OCI-LY3 (cell line): Measurements from ENCODE around the gene SPATA24.

Experiments used
- CTCF ChIP-seq: fragments of 200-600, 300-600 bp; sonication (generic); IDR thresholded peaks from 2 replicates; pipeline ENCODE4 v1.5.1; 2014; ENCODE audit warnings: antibody characterized with exemption, low read length, low read depth
- EZH2phosphoT487 ChIP-seq: fragments of 200-600 bp; shearing (Covaris generic); IDR thresholded peaks from 2 replicates; pipeline ENCODE4 v1.6.1; 2018; ENCODE audit warnings: antibody characterized with exemption, mixed run types, low read depth

GRCh38 chr5:139394123-139394653 is 9.7 kb downstream of the SPATA24 start:
- TF ChIP-seq CTCF (no peak), EZH2phosphoT487 (no peak)
